ENCODE data around the gene OCA2.
"Not testable (repeated sequence)": the region's sequence is repeated elsewhere in the genome, so short reads cannot be mapped to it uniquely, and the experiment has no call there.

The OCA2 gene

DNA sequence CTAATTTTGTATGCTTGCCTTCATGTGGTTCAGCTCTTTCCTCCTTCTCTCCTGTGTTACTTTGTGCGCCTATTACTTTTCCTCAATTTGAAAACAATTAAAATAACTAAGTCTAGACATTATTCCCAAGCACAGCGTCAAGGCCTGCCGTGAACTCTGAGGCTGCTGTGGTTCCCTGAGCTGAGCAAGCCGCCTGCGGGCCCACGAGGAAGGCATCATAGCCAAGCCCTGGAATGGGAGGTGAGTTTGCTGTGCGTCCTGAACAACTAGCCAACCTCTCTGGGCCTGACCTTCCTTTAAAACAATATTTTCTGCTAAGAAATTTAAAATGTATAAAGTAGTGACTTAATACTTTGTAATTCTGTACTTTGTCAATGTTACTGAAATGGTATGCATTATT lies 327.2 kb downstream of the OCA2 start:
- FAIRE-seq (no peak), DNase-seq (ENCODE audit: insufficient read length, low spot score) (no peak)
- no peak for TF ChIP-seq POLR2A (IDR thresholded peaks at IDR 0.05; ENCODE audit: low read depth, low read length)

DNA sequence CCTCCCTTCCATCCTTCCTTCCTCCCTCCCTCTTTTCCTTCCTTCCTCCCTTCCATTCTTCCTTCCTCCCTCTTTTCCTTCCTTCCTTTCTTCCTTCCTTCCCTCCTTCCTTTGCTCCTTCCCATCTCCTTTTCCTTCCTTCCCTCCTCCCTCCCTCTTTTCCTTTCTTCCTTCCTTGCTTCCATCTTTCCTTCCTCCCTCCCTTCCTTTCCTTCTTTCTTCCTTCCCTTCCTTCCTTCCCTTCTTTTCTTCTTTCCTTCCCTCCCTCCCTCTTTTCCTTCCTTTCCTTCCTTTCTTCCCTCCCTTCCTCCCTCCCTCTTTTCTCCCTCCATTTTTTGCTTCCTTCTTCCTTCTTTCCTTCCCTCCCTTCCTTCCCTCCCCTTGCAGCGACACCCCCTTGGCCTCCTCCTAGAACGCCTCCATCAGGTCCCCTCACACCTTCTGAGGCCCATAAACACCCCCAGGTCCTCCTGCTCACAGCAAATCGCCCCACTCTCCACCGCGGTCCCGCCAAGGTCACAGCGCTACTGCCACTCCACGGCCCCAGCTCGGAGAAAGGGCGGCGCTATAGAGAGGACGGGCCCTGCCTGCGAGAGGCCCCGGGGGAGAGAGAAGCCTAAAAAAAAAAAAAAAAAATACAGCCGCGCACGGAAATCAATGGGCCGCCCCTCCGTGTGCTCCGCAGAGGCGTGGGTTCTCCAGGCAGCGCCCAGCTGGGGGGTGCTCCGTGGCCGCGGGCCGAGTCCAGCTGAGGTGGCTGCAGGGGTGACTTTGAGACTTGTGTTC lies 328.2 kb downstream of the OCA2 start:
- TF ChIP-seq POLR2A (IDR thresholded peaks at IDR 0.05; ENCODE audit: low read depth, low read length) = no peak
- DNase-seq (ENCODE audit: insufficient read length, low spot score) (no peak), FAIRE-seq (no peak)

GRCh38 chr15:27770086-27770607 lies 329.0 kb downstream of the OCA2 start:
- no peak for FAIRE-seq
- no peak for DNase-seq (ENCODE audit: insufficient read length, low spot score)
- TF ChIP-seq POLR2A (IDR thresholded peaks at IDR 0.05; ENCODE audit: low read depth, low read length) = no peak

DNA sequence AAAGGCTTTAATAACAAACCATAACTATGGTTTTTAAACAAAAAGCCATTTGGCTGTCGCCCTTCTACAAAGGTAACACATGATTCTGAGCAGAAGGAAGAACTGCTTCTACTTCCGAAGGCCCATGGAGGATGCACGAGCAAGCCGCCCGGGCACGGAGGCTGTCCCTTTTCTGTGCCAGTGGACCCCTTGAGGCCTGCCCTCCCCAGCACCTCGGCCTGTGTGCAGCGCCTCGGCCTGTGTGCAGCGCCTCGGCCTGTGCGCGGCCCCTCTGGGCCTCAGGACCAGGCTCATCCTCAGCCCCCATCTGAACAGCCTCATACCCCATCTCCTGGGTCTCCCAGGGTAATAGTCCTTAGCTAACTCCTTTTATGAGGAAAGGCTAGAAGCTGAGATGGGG lies 329.5 kb downstream of the OCA2 start:
- DNase-seq (ENCODE audit: insufficient read length, low spot score) (no peak), FAIRE-seq (no peak)
- TF ChIP-seq POLR2A (IDR thresholded peaks at IDR 0.05; ENCODE audit: low read depth, low read length) = no peak

- DNase-seq (ENCODE audit: insufficient read length, low spot score) = no peak
- no peak for TF ChIP-seq POLR2A (IDR thresholded peaks at IDR 0.05; ENCODE audit: low read depth, low read length)
- FAIRE-seq = no peak
These were observed 330.2 kb downstream of the OCA2 start for GRCh38 chr15:27768732-27769475.

DNA sequence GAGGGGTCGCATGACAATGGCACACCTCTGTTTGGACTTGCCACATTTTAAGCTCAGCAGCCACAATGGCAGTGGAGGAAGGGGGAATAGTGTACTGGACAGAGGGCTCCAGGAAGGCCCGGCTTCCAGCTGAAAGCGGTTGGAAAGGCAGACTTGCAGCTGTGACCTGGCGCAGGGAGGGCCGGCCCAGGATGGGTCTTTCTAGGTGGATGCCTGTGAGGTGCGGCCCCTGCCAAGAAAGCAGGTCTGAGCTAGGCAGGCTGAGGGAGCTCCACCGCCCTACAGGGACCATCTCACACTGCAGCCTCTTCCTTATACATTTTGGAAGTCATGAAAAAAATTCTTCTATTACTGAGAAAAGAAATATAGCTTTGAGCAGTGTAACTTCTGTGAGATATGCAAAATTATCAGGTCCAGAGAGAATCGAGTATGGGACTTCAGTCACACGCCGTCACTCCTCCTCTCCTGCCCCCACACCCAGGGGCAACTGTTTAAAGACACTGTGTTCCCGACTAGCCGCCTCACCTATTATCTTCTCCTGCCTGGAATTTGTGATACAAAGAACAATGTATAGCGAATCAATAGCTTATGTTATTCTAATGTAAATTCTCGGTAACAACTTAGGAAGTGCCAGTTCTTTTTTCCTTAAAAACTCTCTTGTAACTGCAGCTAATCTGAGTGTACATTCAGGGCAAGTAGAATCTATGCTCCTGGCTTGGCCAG lies 331.0 kb downstream of the OCA2 start:
- DNase-seq (ENCODE audit: insufficient read length, low spot score) (no peak), FAIRE-seq (no peak)
- TF ChIP-seq POLR2A (IDR thresholded peaks at IDR 0.05; ENCODE audit: low read depth, low read length) = no peak

DNA sequence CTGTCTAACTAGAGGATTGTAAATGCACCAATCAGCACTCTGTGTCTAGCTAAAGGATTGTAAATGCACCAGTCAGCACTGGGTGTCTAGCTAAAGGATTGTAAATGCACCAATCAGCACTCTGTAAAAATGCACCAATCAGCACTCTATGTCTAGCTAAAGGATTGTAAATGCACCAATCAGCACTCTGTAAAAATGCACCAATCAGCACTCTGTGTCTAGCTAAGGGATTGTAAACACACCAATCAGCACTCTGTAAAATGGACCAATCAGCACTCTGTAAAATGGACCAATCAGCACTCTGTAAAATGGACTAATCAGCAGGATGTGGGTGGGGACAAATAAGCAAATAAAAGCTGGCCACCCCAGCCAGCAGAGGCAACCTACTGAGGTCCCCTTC lies 331.7 kb downstream of the OCA2 start:
- not testable (repeated sequence) for FAIRE-seq

GRCh38 chr15:27764339-27764738 lies 334.8 kb downstream of the OCA2 start:
- TF ChIP-seq POLR2A (IDR thresholded peaks at IDR 0.05; ENCODE audit: low read depth, low read length) = no peak
- DNase-seq (ENCODE audit: insufficient read length, low spot score) = no peak
- no peak for FAIRE-seq

More for the DNA sequence above, 331.7 kb downstream of the OCA2 start:
- DNase-seq (ENCODE audit: insufficient read length, low spot score) = not testable (repeated sequence)

- no peak for TF ChIP-seq POLR2A (IDR thresholded peaks at IDR 0.05; ENCODE audit: low read depth, low read length)
- FAIRE-seq (no peak), DNase-seq (ENCODE audit: insufficient read length, low spot score) (no peak)
These were observed 335.6 kb downstream of the OCA2 start for GRCh38 chr15:27763514-27763913.

DNA sequence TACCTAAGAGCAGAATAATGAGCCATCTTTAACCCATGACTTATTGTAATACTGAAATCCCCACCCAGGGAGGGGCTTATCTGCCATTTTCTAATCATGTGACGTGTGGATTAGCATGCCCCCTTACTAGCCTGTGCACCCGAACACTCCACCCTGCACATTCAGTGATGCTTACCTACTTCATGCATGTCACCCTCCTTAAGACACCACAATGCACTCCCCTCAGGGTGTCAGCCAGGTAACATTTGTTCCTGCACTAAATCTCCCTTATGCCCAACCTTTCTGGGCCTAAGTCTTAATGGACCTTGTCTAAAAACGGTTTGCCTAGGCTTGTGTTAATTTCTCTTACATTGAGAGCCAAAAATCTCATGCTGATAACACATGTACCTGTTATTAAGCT lies 336.6 kb downstream of the OCA2 start:
- TF ChIP-seq POLR2A (IDR thresholded peaks at IDR 0.05; ENCODE audit: low read depth, low read length) = no peak
- FAIRE-seq (no peak), DNase-seq (ENCODE audit: insufficient read length, low spot score) (no peak)

GRCh38 chr15:27757052-27757451 lies 342.1 kb downstream of the OCA2 start:
- TF ChIP-seq POLR2A (IDR thresholded peaks at IDR 0.05; ENCODE audit: low read depth, low read length) = no peak

DNA sequence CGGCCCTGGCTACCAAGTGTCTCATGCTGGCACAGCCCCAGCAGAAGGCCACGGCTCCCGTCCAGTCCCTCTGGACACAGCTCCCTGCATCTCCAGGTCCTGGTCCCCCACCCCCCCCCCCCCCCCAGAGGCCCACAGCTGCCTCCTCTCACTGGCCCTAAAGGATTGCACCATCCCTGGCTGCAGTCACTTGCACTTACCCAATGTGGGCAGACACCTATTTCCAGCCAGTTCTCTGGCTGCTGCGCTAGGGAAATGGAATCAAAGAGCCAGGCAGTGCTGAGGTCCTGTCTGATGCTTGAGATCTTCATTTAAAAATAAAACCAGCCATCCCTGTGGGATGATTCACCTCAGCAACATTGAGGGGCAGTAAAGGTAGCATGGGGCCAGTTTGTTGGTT lies 346.4 kb downstream of the OCA2 start:
- no peak for DNase-seq (ENCODE audit: insufficient read length, low spot score)
- FAIRE-seq = no peak
- TF ChIP-seq POLR2A (IDR thresholded peaks at IDR 0.05; ENCODE audit: low read depth, low read length) = no peak

More at GRCh38 chr15:27757052-27757451, 342.1 kb downstream of the OCA2 start:
- no peak for DNase-seq (ENCODE audit: insufficient read length, low spot score)
- no peak for FAIRE-seq

- FAIRE-seq = no peak
- no peak for DNase-seq (ENCODE audit: insufficient read length, low spot score)
- no peak for TF ChIP-seq POLR2A (IDR thresholded peaks at IDR 0.05; ENCODE audit: low read depth, low read length)
These were observed 351.1 kb downstream of the OCA2 start for GRCh38 chr15:27747997-27748396.

GRCh38 chr15:27746401-27746955 lies 352.6 kb downstream of the OCA2 start:
- DNase-seq (ENCODE audit: insufficient read length, low spot score) (no peak), FAIRE-seq (no peak)
- TF ChIP-seq POLR2A (IDR thresholded peaks at IDR 0.05; ENCODE audit: low read depth, low read length) = no peak

Measured in H54 (cell line).